ENCODE measurements around the gene ENTPD1. TPM values are rescaled to one million over a fixed set of nuclear protein-coding genes. Genes with fewer than 3 reads are reported as not detected.

The ENTPD1 gene
- total RNA-seq, 1 experiment from 2014 or later = 0.37 TPM

DNA sequence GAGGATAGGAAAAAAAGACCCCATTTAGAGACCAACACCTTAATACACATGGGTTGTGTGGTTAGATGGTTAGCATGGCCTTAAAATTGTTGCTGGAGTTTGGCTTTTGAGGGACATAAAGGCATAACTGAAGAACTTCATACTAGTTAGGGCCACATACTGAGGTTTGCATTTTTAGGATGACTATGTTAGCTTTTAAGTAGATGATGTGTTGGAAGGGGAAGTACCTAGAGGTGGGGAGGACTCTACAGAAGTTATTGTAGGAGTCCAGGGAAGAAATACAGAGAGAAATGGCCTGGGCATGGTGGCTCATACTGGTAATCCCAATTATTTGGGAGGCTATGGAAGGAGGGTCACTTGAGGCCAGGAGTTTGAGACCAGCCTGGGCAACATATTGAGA lies 40.5 kb downstream of the ENTPD1 start:
- intact Hi-C loops (cut with micrococcal nuclease) = no loop called here
- RAD21 ChIA-PET (ENCODE audit: low non-redundant PET in 1 of 2, low total read pairs in 2 of 2, uncharacterized antibody in 2 of 2, unreplicated experiment in 2 of 2) = no interaction called here
- DNase-seq (ENCODE audit: low read depth, low spot score) (no peak), ATAC-seq (no peak)
- H3K79me2 ChIP-seq (ENCODE audit: insufficient read depth, low read length) = no peaks in the 10 kb centered on the region
- H3K27me3 ChIP-seq (ENCODE audit: insufficient read depth, low read length) = no peaks in the 10 kb centered on the region
- H3K36me3 ChIP-seq (ENCODE audit: control insufficient read depth in 1 of 2, insufficient read depth in 2 of 2, low read length in 2 of 2) = no peaks in the 10 kb centered on the region
- TF ChIP-seq FOSL1 (IDR thresholded peaks at IDR 0.05; ENCODE audit: low read depth) (no peak), POLR2AphosphoS5 (IDR thresholded peaks at IDR 0.05; ENCODE audit: low read depth, low read length) (no peak), TCF7L2 (IDR thresholded peaks at IDR 0.05; ENCODE audit: borderline replicate concordance, extremely low read depth, insufficient read depth, insufficient read length) (no peak), SRF (IDR thresholded peaks at IDR 0.05; ENCODE audit: low read depth) (no peak), ZFX (IDR thresholded peaks at IDR 0.05) (no peak), ZNF274 (IDR thresholded peaks at IDR 0.05; ENCODE audit: low read depth, low read length) (no peak), JUND (IDR thresholded peaks at IDR 0.05) (no peak), ELF1 (IDR thresholded peaks at IDR 0.05; ENCODE audit: borderline replicate concordance, low read depth) (no peak), SIN3A (IDR thresholded peaks at IDR 0.05; ENCODE audit: low read depth) (no peak)
- TF ChIP-seq, protein P1, sequence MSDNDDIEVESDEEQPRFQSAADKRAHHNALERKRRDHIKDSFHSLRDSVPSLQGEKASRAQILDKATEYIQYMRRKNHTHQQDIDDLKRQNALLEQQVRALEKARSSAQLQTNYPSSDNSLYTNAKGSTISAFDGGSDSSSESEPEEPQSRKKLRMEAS (IDR thresholded peaks at IDR 0.05) = no peak
- TF ChIP-seq, protein P2, sequence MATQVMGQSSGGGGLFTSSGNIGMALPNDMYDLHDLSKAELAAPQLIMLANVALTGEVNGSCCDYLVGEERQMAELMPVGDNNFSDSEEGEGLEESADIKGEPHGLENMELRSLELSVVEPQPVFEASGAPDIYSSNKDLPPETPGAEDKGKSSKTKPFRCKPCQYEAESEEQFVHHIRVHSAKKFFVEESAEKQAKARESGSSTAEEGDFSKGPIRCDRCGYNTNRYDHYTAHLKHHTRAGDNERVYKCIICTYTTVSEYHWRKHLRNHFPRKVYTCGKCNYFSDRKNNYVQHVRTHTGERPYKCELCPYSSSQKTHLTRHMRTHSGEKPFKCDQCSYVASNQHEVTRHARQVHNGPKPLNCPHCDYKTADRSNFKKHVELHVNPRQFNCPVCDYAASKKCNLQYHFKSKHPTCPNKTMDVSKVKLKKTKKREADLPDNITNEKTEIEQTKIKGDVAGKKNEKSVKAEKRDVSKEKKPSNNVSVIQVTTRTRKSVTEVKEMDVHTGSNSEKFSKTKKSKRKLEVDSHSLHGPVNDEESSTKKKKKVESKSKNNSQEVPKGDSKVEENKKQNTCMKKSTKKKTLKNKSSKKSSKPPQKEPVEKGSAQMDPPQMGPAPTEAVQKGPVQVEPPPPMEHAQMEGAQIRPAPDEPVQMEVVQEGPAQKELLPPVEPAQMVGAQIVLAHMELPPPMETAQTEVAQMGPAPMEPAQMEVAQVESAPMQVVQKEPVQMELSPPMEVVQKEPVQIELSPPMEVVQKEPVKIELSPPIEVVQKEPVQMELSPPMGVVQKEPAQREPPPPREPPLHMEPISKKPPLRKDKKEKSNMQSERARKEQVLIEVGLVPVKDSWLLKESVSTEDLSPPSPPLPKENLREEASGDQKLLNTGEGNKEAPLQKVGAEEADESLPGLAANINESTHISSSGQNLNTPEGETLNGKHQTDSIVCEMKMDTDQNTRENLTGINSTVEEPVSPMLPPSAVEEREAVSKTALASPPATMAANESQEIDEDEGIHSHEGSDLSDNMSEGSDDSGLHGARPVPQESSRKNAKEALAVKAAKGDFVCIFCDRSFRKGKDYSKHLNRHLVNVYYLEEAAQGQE (IDR thresholded peaks at IDR 0.05; ENCODE audit: low read depth) = no peak
- H2AFZ ChIP-seq (ENCODE audit: low read depth, low read length, poor library complexity, severe bottlenecking) = no peak overlapping the region
- H3K4me3 ChIP-seq (replicated peaks in 1 of 2; ENCODE audit: low read depth in 1 of 2, low read length in 2 of 2) = no peak overlapping the region
- CTCF ChIA-PET = no interaction called here
- no peaks in the 10 kb centered on the region for H3K9me2 ChIP-seq (ENCODE audit: insufficient read depth)
- H3K9me3 ChIP-seq (ENCODE audit: control insufficient read depth in 1 of 2, insufficient read depth in 1 of 2, low read depth in 1 of 2, low read length in 2 of 2) = no peaks in the 10 kb centered on the region
- no TSS peak for BruUV-seq (replicated peaks)
- H3K4me2 ChIP-seq (ENCODE audit: low read length) = no peak overlapping the region
- POLR2A ChIA-PET = no interaction called here
- H3K27ac ChIP-seq (ENCODE audit: low read depth, low read length) = no peak overlapping the region
- no peaks in the 10 kb centered on the region for H3K4me1 ChIP-seq (ENCODE audit: control insufficient read depth in 1 of 2, insufficient read depth in 2 of 2, low read length in 2 of 2)
- no peaks in the 10 kb centered on the region for H4K20me1 ChIP-seq (ENCODE audit: insufficient read depth)
- H3K9ac ChIP-seq (ENCODE audit: low read length) = no peak overlapping the region
